GM19395 (cell line): ENCODE results near the gene ARHGAP45.
"Not testable (repeated sequence)": the region's sequence is repeated elsewhere in the genome, so short reads cannot be mapped to it uniquely, and the experiment has no call there.

ENCODE experiments used
- ATAC-seq: cut with Tn5 transposase; IDR thresholded peaks from one replicate; pipeline ENCODE4 v1.9.1; 2021; ENCODE audit warnings: mild to moderate bottlenecking, moderate library complexity; ENCODE audit not compliant: unreplicated experiment

ARHGAP45 gene, protein sequence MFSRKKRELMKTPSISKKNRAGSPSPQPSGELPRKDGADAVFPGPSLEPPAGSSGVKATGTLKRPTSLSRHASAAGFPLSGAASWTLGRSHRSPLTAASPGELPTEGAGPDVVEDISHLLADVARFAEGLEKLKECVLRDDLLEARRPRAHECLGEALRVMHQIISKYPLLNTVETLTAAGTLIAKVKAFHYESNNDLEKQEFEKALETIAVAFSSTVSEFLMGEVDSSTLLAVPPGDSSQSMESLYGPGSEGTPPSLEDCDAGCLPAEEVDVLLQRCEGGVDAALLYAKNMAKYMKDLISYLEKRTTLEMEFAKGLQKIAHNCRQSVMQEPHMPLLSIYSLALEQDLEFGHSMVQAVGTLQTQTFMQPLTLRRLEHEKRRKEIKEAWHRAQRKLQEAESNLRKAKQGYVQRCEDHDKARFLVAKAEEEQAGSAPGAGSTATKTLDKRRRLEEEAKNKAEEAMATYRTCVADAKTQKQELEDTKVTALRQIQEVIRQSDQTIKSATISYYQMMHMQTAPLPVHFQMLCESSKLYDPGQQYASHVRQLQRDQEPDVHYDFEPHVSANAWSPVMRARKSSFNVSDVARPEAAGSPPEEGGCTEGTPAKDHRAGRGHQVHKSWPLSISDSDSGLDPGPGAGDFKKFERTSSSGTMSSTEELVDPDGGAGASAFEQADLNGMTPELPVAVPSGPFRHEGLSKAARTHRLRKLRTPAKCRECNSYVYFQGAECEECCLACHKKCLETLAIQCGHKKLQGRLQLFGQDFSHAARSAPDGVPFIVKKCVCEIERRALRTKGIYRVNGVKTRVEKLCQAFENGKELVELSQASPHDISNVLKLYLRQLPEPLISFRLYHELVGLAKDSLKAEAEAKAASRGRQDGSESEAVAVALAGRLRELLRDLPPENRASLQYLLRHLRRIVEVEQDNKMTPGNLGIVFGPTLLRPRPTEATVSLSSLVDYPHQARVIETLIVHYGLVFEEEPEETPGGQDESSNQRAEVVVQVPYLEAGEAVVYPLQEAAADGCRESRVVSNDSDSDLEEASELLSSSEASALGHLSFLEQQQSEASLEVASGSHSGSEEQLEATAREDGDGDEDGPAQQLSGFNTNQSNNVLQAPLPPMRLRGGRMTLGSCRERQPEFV

DNA sequence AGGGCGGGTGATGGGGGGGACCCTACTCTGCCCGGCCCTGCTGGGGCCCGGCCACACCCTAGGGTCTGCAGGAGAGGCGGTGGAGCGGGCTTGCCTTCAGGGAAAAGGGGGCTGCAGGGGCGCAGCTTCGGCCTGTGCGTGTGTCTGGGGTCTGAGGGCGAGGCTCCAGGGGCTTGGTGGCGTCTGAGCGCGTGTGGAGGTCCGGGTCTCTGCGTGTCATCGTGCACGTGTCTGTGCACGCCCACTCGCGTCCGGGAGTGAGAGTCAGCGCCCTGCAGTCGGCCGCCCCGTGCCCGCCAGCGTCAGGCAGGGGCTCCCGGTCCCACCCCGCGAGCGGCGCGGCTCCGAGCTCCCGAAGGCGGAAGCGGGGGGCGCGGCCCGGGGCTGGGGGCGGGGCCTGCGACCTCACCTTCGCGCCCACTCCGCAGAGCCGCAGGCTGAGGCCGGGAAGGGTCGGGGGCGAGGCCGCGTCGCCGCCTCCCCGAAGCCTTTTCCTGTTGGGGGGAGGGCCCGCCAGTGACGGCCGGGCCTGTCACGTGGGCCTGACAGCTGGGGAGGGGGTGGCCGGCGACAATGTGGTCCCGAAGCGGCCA lies at the start of gene ARHGAP45:
TSS of gene ARHGAP45 (plus strand) at position 420 of the 593 bp plus-strand sequence. CDS start 239 bp downstream, outside the sequence.
- ATAC-seq = no peak

DNA sequence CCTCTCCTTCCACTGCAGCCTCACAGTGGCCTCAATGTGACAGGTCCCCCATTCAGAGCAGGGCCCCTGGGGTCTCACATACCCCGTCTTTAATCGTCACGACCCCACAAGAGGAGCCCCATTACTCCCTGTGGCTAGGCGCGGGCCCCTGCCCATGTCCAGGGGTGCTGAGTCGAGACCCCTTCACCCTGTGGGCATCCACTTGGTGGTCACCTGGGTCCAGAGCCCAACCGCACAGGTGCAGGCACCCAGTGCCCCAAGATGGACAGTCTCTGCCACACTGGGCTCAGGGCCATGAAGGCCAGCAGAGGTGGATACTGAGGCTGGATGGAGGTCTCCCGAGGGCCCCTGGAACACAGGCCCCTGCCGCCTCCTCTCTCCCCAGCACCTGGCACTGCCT lies 49.1 kb upstream of the ARHGAP45 start:
- no peak for ATAC-seq

DNA sequence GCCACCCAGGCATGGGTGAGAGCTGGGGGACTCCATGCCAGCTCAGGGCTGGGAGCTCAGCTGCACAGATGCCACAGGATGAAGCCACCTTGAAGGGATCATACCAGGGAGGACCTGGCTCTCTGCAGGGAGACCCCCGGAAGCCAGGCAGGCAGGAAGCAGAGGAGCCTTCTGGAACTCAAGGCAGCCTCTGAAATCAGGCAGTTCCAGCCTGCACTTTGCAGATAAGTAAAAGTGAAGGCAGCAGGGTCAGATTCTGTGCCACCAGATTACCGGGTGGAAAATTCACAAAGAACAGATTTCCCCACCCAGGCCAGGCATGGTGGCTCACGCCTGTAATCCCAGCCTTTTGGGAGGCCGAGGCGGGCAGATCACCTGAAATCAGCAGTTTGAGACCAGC lies 48.6 kb upstream of the ARHGAP45 start:
- ATAC-seq = no peak

DNA sequence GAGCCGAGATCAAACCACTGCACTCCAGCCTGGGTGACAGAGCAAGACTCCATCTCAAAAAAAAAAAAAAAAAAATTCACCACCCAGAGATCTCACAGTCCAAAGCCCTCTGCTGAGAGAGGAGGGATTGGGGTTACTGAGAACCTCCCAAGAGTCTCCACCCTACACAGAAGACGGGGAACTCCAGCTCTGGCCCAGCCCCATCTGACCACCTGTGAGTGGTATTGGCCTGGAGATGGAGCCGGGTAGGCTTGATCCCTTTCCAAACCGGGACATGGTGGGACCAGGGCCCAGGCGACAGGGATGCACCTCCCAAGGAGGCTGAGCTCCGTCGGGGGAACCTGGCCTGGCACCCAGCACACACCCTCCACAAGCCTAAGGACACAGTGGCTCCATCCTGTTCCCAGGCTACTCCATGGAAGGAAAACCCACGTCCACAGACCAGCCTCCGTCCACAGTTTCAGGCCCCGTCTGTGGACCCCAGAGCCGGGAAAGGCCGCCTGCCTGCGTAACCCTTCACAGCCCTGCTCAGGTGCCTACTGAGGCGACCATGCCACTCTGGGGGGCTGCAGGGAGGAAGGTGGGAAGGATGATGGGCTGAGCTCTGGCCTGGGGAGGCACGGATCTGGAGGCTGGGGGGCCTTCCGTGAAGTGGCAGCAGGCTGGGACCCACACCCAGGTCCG lies 47.9 kb upstream of the ARHGAP45 start:
- no peak for ATAC-seq

DNA sequence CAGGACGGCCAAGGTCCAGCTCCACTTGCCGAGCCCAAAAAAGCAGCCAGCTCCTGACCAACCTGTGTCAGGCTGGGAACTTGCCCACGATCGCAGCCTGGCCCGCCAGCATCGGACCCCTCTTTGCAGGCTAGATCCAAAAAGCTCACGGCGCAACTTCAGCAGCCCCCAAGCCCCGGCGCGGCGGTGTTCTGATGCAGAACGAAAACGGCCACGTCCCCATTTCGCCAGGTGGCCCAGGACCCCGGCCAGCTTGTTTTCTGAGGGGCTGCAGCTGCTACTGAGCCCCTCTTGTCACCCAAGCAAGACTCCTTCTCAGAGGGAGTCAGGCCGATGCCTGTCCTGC lies 47.4 kb upstream of the ARHGAP45 start:
- no peak for ATAC-seq

DNA sequence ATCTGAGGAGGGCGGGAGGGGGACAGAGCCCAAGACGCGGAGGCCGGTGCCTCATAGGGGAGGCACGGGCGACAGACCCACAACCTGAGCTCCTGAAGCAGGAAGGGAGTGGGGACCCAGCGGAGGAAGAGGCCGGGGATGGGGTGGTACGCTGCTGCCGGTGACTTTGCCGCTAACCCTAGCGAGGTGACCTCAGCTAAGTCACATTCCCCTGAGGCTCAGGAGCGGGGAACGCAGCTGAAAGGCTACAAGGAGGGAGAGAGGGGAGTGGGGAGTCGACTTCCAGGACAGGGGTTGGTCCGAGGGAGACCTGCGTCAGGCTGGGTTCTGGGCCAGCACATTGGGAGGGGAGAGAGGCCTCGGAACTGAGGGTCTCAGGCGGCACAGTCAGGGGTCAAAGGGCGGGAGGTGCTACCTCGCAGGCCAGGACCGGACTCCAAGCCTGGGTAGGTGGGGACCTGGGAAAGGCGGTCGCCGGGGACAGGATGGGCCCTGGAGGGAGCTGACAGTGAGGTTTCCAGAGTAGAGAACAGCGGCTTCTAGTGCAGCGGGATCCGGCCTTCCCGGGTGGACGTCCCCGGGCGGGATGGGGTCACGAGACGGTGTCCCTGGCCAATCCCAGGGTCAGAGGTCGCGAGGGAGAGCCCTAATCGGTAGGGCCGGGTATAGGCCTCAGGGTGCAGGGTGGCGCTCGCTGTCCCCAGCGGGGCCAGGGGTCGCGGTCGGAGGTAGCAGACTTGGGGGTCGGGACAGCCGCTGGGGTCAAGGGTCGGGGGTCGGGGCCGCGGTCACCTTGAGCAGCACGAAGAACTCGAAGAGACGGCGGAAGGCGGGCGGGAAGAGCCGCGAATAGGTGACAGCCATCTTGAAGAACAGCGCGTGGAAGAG lies 46.7 kb upstream of the ARHGAP45 start:
- no peak for ATAC-seq

DNA sequence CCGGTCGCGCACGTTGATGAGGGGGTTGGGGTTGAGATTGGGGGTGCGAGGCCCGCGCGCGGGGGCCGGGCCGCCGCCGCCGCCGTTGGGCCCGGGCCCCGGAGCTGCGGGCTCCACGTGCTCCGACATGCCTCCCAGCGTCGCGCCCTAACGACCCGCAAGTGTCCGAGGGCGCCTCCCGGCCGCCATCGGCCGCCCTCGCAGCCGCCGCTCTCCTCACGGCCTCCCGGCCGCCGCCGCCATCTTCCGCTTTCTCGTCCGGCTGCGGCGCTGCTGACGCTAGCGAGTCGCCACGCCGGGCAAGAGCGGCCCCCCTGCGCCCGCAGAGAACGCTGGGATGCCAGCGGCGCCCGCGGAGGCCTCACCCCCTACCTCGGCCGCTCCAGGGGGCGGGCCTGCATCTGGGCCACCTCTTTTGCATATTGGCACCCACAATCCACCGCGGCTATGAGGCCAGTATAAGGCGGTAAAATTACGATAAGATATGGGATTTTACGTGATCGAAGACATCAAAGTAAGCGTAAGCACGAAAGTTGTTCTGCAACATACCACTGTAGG lies 46.0 kb upstream of the ARHGAP45 start, which contains the start of gene TMEM259:
TSS of gene TMEM259 (minus strand) at position 256 of the 558 bp plus-strand sequence. CDS start at position 129, 127 bp downstream.
- peak; percentile 66 for ATAC-seq

DNA sequence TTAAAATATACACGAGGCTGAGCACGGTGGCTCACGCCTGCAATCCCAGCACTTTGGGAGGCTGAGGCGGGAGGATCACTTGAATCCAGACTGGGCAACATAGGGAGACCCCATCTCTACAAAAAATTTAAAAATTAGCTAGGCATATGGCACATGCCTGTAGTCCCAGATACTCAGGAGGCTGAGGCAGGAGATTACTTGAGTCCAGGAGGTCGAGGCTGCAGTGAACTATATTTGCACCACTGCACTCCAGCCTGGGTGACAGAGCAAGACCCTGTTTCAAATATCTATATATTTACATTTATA lies 43.1 kb upstream of the ARHGAP45 start:
- ATAC-seq = not testable (repeated sequence)

DNA sequence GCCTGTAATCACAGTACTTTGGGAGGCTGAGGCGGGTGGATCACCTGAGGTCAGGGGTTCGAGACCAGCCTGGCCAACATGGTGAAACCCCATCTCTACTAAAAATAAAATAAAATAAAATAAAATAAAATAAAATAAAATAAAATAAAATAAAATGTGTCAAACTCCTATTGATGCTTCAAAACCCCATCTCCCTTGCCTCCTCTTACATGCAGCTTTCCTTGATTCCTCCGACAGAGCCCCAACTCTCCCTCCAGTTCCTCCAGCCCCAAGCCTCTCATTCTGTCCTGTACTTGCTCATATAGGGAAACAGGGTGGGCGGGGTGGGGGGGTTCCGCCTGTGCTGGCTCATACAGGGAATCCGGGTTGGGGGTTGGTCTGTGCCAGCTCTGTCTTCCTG lies 41.9 kb upstream of the ARHGAP45 start:
- ATAC-seq = not testable (repeated sequence)

DNA sequence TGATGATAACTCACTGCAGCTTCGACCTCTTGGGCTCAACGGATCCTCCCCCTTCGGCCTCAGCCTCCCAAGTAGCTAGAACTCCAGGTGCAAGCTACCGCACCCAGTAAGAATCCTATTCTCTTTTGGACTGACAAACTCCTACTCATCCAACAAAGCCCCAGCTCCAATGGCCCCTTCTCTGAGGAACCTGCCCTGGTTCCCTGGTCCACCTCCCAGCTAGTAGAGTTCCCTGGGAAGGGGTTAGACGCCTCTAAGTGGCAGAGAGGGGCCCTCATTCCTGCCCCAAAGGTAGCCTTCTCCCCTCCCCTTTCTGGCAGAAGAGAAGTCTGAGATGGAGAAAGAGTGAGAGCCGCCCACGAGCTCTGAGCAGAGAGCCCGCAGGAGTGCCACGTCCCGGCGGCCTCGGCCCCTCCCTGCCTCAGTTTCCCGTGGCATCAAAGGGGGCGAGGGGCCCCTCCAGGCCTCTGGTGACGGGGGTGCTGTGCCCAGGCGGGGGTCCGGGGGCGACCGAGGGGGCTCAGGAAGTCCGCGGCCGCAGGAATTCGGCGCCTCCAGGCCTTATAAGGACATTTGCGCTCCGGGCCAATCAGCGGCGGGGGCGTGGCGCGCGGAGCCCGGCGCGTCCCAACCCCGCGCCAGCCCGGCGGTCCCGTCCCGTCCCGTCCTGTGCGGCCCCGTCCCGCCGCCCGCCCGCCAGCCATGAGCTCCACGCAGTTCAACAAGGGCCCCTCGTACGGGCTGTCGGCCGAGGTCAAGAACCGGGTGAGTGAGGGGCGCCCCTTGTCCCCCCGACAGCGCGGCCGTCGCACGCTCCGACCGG lies 40.8 kb upstream of the ARHGAP45 start, which contains the start of gene CNN2:
TSS of gene CNN2 (plus strand) at position 649 of the 823 bp plus-strand sequence. CDS start at position 703, 54 bp downstream.
- no peak for ATAC-seq

DNA sequence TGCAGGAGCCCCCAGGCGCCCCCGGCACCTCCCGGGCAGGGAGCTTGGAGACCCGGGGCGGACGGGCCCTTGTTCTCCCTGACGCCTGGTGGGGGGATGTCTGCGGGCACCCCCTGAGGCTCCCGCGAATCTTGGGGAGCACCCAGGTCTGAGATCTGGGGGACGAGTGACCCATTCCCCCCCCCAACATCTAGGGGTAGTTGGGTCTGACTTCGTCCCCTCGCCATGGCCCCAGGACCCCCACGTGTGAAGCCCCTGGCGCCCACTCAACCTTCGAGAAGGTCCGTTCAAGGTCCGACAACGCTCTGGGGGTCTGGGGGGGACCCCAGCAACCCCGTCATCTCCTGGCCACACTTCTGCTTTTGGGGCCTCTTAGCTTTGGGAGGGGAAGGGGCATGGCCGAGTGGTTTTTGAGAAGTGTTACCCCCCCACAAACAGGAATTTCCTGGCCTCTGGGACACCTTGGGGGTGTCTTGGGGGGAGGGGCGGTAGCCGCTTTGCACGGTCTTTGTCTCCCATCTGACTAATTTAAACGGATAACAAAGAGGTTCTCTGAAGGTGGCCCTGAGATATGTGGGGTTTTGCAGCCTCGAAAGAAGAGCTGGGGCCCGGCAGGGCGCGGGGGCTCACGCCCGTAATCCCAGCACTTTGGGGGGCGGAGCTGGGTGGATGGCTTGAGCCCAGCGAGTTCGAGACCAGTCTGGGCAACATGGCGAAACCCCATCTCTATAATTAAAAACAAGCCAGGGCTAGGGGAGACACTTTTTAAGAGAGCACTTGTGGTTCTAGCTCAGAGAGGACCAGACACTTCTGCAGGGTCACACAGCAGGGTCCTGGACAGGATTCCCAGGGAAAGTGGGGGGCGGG lies 40.0 kb upstream of the ARHGAP45 start:
- ATAC-seq = no peak

DNA sequence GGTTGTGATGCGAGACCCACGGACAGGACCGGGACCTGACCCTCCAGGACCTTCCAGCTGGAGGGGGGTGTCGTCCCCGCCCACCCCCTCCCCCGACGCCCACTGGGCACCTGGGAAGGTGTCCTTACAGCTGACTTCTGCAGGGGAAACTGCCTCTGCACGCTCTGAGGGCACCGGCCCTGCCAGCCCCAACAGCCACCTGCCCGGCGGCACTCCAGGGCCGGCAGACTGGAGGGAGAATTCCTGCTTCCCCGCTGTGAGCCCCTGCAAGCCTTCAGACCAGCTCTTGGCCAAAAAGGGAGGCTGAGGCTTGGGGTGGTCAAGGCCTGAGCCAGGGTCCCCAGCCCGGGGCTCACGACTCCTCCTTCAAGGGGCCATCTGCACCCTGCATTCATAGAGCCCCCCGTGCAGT lies 39.3 kb upstream of the ARHGAP45 start:
- no peak for ATAC-seq

DNA sequence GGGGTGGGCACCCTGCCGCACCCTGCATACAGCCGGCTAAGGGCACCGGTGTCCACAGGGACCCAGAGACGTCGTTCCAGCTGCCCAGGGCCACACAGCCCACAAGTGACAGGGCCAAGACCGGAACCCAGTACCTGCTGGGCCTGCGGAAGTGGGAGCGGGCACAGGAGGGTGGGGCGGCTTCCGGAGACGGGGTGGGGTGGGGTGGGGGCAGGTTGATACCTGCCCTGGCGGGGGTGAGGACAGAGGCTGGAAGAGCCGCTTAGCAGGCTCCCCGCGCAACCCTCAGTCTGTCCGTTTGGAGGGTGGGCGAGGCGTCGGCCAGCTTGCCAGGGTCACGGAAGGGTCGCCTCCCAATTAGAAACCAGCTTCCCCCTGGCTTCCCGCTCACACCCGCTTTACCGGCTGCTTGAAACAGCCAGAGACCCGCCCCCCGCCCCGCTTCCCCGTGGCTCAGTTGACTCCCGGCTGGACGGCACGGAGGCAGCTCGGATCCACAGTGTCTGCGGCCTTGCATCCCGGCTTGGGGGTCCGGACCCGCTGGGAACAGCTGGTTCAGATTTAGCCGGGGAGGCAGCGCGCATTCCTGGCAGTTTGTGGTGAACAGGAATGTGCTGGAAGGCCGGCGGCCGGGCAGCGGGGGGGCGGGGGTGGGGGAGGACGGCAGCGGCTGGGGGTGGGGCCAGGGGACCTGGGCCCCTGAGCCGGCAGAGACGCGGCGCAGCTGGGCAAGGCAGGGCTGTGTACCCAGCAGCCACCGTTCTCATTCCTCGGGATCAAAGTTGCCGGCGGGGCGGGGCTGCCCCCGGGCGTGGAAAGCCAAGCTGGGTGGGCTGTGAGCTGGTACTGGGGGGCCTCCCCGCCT lies 38.7 kb upstream of the ARHGAP45 start:
- ATAC-seq = no peak

DNA sequence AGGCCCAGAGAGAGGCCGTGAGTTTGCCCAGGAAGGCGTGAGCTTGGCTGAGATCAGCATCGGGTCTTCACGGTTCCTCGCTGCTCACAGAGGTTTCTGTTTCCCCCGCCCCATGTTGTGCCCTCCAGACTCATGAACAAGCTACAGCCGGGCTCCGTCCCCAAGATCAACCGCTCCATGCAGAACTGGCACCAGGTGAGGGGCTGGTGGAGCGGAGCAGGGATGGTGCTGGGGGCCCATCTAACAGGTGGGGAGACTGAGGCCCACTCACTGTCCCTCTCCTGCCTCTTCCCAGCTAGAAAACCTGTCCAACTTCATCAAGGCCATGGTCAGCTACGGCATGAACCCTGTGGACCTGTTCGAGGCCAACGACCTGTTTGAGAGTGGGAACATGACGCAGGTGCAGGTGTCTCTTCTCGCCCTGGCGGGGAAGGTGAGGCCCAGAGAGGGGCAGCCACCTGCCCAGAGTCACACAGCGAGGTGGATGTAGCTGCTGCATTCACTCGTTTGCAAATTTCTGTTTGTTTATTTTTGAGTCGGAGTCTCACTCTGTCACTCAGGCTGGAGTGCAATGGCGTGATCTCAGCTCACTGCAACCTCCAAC lies 34.6 kb upstream of the ARHGAP45 start:
- ATAC-seq = no peak

DNA sequence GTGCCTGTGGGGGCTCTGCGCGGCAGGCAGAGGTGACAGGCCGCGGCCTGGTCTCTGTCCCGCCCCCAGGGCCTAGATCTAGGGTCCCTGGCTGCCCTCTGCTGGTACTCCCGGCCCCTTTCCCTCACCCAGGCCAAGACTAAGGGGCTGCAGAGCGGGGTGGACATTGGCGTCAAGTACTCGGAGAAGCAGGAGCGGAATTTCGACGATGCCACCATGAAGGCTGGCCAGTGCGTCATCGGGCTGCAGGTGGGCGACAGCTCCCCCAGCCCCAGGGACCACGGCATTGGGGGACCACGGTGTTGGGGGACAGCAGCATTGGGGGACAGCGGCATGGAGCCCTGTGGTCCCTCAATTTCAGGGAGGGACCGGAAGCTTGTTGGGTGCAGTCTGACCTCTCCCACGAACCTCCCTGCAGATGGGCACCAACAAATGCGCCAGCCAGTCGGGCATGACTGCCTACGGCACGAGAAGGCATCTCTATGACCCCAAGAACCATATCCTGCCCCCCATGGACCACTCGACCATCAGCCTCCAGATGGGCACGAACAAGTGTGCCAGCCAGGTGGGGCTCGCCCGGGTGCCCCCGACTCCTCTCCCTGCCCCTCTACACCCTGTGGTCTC lies 30.9 kb upstream of the ARHGAP45 start:
- ATAC-seq = no peak
